ENCODE measurements around the gene CFAP61.

CFAP61 gene

GRCh38 chr20:20251317-20251716, 199.0 kb downstream of the CFAP61 start:
- TF ChIP-seq ZFX (IDR thresholded peaks at IDR 0.05) (no peak), CTCF (conservative IDR thresholded peaks at IDR 0.05) (no peak)

GRCh38 chr20:20251836-20252235, 199.5 kb downstream of the CFAP61 start:
- no peak overlapping the region for H3K27ac ChIP-seq
- TF ChIP-seq CTCF (conservative IDR thresholded peaks at IDR 0.05) = no peak
- TF ChIP-seq ZFX (IDR thresholded peaks at IDR 0.05) = no peak

More at GRCh38 chr20:20251317-20251716, 199.0 kb downstream of the CFAP61 start:
- no peak overlapping the region for H3K27ac ChIP-seq

- H3K27ac ChIP-seq = no peak overlapping the region
- TF ChIP-seq CTCF (conservative IDR thresholded peaks at IDR 0.05) = no peak
- no peak for TF ChIP-seq ZFX (IDR thresholded peaks at IDR 0.05)
Observed at GRCh38 chr20:20253039-20253743, 200.9 kb downstream of the CFAP61 start.

GRCh38 chr20:20253744-20254330, 201.5 kb downstream of the CFAP61 start:
- TF ChIP-seq CTCF (conservative IDR thresholded peaks at IDR 0.05) (no peak), ZFX (IDR thresholded peaks at IDR 0.05) (no peak)
- H3K27ac ChIP-seq = no peak overlapping the region

GRCh38 chr20:20255099-20255498, 202.8 kb downstream of the CFAP61 start:
- no peak for TF ChIP-seq ZFX (IDR thresholded peaks at IDR 0.05)
- no peak for TF ChIP-seq CTCF (conservative IDR thresholded peaks at IDR 0.05)
- no peak overlapping the region for H3K27ac ChIP-seq

GRCh38 chr20:20259533-20259932, 207.2 kb downstream of the CFAP61 start:
- TF ChIP-seq CTCF (conservative IDR thresholded peaks at IDR 0.05) (no peak), ZFX (IDR thresholded peaks at IDR 0.05) (no peak)
- H3K27ac ChIP-seq = no peak overlapping the region

- H3K27ac ChIP-seq = no peak overlapping the region
- no peak for TF ChIP-seq ZFX (IDR thresholded peaks at IDR 0.05)
- no peak for TF ChIP-seq CTCF (conservative IDR thresholded peaks at IDR 0.05)
Observed at GRCh38 chr20:20261159-20261558, 208.8 kb downstream of the CFAP61 start.

Measured in C4-2B (cell line).